ENCODE results near the gene ADAM19. TPM values are rescaled to one million over a fixed set of nuclear protein-coding genes. Genes with fewer than 3 reads are reported as not detected.
A peak's percentile ranks its signal among the peaks of the same experiment; 100 is the strongest.

Gene ADAM19
- total and polyA plus RNA-seq, 2 donors (not counting 1 experiment from before 2014, with no cell fraction given): 13.0 to 65.2 TPM

DNA sequence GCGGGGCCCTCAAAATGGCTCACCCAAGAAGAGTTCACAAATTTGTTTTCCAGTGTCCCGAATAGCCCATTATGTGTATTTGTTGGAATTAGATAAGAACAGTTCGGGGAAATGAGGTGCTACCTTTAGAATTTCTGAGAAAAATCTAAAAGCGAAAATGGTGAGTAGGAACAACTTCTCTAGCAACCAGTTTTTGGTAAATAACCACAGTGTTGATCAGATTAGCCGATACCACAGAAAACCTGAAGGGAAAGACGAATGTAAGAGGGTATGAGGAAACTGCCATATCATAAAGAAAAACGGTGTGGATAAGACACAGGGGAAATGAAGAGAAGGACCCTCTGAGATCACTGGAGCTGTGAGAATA is 31.0 kb downstream of the ADAM19 start:
- Histone ChIP-seq H3K9me3 (ENCODE audit: control insufficient read depth, insufficient read depth, low read depth, low read length) (no peaks in the 10 kb centered on the region), H3K27me3 (ENCODE audit: control insufficient read depth, insufficient read depth, low read length) (no peaks in the 10 kb centered on the region), H3K36me3 (ENCODE audit: control insufficient read depth, insufficient read depth, low read length) (no peaks in the 10 kb centered on the region), H3K27ac (ENCODE audit: insufficient read depth, low read length) (peak overlapping the region; percentile 67), H3K4me1 (ENCODE audit: control insufficient read depth, extremely low read depth, insufficient read depth, low read length) (peaks cover 61% of the 10 kb centered on the region), H3K9ac (ENCODE audit: insufficient read depth, low read length) (no peak overlapping the region), H4K20me1 (ENCODE audit: control insufficient read depth, extremely low read depth, insufficient read depth, low read length) (no peaks in the 10 kb centered on the region), H3K4me2 (ENCODE audit: extremely low read depth, insufficient read depth, low read length) (peak overlapping the region; percentile 33), H3K4me3 (replicated peaks in 1 of 4; ENCODE audit: control extremely low read depth in 1 of 4, insufficient read depth in 1 of 4, low read depth in 3 of 4, low read length in 4 of 4) (no peak overlapping the region), H3K79me2 (ENCODE audit: control insufficient read depth, insufficient read depth, low read length) (peaks cover 35% of the 10 kb centered on the region), H2AFZ (ENCODE audit: low read length) (no peak overlapping the region)
- TF ChIP-seq, protein P1, sequence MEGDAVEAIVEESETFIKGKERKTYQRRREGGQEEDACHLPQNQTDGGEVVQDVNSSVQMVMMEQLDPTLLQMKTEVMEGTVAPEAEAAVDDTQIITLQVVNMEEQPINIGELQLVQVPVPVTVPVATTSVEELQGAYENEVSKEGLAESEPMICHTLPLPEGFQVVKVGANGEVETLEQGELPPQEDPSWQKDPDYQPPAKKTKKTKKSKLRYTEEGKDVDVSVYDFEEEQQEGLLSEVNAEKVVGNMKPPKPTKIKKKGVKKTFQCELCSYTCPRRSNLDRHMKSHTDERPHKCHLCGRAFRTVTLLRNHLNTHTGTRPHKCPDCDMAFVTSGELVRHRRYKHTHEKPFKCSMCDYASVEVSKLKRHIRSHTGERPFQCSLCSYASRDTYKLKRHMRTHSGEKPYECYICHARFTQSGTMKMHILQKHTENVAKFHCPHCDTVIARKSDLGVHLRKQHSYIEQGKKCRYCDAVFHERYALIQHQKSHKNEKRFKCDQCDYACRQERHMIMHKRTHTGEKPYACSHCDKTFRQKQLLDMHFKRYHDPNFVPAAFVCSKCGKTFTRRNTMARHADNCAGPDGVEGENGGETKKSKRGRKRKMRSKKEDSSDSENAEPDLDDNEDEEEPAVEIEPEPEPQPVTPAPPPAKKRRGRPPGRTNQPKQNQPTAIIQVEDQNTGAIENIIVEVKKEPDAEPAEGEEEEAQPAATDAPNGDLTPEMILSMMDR (conservative IDR thresholded peaks at IDR 0.05 in 1 of 2, IDR thresholded peaks at IDR 0.05 in 1 of 2; ENCODE audit: low read depth in 1 of 2, low read length in 2 of 2): no peak
- TF ChIP-seq EZH2 (IDR thresholded peaks at IDR 0.05; ENCODE audit: low read length, missing control alignments): no peak
- DNase-seq (ENCODE audit: low read depth in 2 of 2): no peak

DNA sequence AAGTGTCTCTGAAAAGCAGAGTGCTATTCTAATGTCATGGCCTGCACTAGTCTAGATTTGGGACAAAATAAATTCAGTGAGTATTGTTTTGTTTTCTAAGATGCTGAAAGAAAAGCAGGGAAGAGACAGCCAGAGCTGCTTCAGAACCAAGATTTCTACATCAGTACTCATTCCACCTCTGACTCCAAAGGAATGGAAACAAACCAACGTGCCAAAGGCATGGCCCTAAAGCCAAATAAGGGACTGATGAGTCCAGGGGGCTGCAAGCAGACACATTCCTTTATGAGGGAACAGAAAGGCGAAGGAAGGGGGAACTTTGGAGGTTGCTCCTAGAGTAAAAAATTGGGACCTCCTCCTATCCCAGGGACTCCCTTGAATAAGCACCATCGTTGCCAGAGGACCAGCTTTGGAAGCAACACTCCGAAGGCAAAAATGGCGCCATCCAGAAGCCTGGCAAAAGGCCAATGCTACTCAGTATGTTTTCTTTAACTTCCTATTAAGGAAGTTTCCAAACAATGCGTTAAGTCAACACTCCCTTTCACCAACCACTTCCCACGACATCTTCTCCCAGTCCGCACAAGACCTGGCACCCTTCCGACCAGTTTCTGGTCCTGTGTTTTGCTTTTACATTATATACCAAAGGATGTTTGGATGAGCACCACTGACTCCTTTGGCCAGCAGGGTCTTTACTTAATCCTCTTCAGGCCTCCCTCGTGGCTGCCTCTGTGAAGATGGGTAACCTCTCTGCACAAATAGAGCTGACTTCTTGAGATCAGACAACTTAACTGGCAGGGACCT is 31.6 kb downstream of the ADAM19 start:
- H3K4me1 ChIP-seq (ENCODE audit: control insufficient read depth, extremely low read depth, insufficient read depth, low read length): peaks cover 56% of the 10 kb centered on the region
- TF ChIP-seq, protein P1 (conservative IDR thresholded peaks at IDR 0.05 in 1 of 2, IDR thresholded peaks at IDR 0.05 in 1 of 2; ENCODE audit: low read depth in 1 of 2, low read length in 2 of 2): no peak
- no peak for TF ChIP-seq EZH2 (IDR thresholded peaks at IDR 0.05; ENCODE audit: low read length, missing control alignments)
- no peaks in the 10 kb centered on the region for H3K36me3 ChIP-seq (ENCODE audit: control insufficient read depth, insufficient read depth, low read length)
- H3K9me3 ChIP-seq (ENCODE audit: control insufficient read depth, insufficient read depth, low read depth, low read length): no peaks in the 10 kb centered on the region
- no peak overlapping the region for H3K4me3 ChIP-seq (replicated peaks in 1 of 4; ENCODE audit: control extremely low read depth in 1 of 4, insufficient read depth in 1 of 4, low read depth in 3 of 4, low read length in 4 of 4)
- no peaks in the 10 kb centered on the region for H3K27me3 ChIP-seq (ENCODE audit: control insufficient read depth, insufficient read depth, low read length)
- H4K20me1 ChIP-seq (ENCODE audit: control insufficient read depth, extremely low read depth, insufficient read depth, low read length): no peaks in the 10 kb centered on the region
- H2AFZ ChIP-seq (ENCODE audit: low read length): no peak overlapping the region
- peak; percentile 77 to 78 for DNase-seq (ENCODE audit: low read depth in 2 of 2)
- H3K4me2 ChIP-seq (ENCODE audit: extremely low read depth, insufficient read depth, low read length): peak overlapping the region; percentile 53
- H3K79me2 ChIP-seq (ENCODE audit: control insufficient read depth, insufficient read depth, low read length): peaks cover 35% of the 10 kb centered on the region
- H3K27ac ChIP-seq (ENCODE audit: insufficient read depth, low read length): peak overlapping the region; percentile 67
- no peak overlapping the region for H3K9ac ChIP-seq (ENCODE audit: insufficient read depth, low read length)

DNA sequence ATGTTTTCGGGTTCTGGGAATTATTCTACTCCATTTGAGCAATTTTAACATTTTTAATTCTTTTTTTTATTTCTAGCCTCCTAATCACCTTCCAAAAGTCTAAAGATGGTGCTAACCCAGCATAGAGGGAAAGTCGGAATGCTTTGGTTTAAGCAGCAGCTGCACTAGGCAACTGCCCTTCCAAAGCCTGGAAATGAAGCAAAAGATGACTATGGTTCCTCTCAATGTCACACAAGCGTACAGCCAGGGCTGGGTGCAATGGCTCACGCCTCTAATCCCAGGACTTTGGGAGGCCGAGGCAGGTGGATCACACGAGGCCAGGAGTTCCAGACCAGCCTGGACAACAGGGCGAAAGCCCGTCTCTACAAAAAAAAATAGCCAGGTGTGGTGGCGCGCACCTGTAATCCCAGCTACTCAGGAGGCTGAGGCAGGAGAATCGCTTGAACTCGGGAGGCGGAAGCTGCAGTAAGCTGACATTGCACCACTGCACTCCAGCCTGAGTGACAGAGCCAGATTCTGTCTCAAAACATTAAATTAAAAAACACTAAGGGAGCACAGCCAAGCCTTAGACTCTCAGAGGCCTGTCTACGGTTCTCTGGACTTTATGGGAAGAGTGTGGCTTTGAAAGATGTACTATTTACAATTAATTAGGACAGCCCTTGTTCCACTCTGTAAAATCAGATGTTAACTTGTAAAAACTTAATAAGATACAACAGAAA is 33.1 kb downstream of the ADAM19 start:
- Histone ChIP-seq H3K79me2 (ENCODE audit: control insufficient read depth, insufficient read depth, low read length) (peaks cover 36% of the 10 kb centered on the region), H3K4me2 (ENCODE audit: extremely low read depth, insufficient read depth, low read length) (no peak overlapping the region), H3K4me3 (replicated peaks in 1 of 4; ENCODE audit: control extremely low read depth in 1 of 4, insufficient read depth in 1 of 4, low read depth in 3 of 4, low read length in 4 of 4) (no peak overlapping the region), H3K27me3 (ENCODE audit: control insufficient read depth, insufficient read depth, low read length) (no peaks in the 10 kb centered on the region), H3K4me1 (ENCODE audit: control insufficient read depth, extremely low read depth, insufficient read depth, low read length) (peaks cover 42% of the 10 kb centered on the region), H2AFZ (ENCODE audit: low read length) (no peak overlapping the region), H3K9me3 (ENCODE audit: control insufficient read depth, insufficient read depth, low read depth, low read length) (no peaks in the 10 kb centered on the region), H3K36me3 (ENCODE audit: control insufficient read depth, insufficient read depth, low read length) (no peaks in the 10 kb centered on the region), H3K27ac (ENCODE audit: insufficient read depth, low read length) (no peak overlapping the region), H4K20me1 (ENCODE audit: control insufficient read depth, extremely low read depth, insufficient read depth, low read length) (no peaks in the 10 kb centered on the region), H3K9ac (ENCODE audit: insufficient read depth, low read length) (no peak overlapping the region)
- TF ChIP-seq, protein P1 (conservative IDR thresholded peaks at IDR 0.05 in 1 of 2, IDR thresholded peaks at IDR 0.05 in 1 of 2; ENCODE audit: low read depth in 1 of 2, low read length in 2 of 2): no peak
- TF ChIP-seq EZH2 (IDR thresholded peaks at IDR 0.05; ENCODE audit: low read length, missing control alignments): no peak
- no peak for DNase-seq (ENCODE audit: low read depth in 2 of 2)
